NCI-H1417 (cell line): ENCODE measurements around the gene DCK.
A peak's percentile ranks its signal among the peaks of the same experiment; 100 is the strongest.

Experiments used
- DNase-seq, 3 experiments: peaks; one replicate each; lab custom pipeline; 2025; lab: John Stamatoyannopoulos, UW

The DCK gene

DNA sequence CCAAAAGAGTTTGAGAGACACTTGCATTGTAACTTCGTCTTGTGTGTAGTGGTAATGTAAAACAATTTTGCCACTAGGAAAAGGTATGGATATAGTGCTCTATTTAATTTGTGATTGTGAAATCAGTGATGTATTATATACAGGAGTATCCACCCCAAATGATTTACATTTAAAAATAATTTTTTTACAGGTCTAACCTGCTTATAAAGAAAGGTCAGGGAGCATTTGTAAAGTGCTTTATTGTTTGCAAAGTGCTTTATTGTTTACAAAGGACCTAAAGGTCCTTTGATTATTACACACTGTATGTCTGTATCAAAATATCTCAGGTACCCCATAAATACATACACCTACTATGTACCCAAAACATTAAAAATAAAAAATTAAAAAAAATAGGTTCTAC lies 70.3 kb downstream of the DCK start:
- no peak for DNase-seq

DNA sequence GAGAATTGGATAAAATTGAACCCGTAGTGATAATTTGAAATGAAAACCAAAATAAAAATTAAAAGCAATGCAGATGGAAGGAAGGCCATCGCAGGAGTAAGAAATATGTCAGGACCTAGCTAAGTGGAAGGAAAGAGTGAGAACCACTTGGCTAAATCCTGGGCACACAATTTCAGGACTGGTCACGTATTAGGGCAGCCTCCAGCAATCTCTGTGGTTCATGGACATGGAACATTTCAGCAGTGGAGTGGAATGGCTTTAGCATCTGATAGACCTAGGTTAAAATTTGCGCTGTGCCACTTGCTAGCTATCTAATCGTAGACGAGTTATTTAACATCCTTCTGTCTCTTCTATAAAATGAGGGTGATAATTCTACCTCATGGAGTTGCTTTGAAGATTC lies 71.1 kb downstream of the DCK start:
- no peak for DNase-seq

DNA sequence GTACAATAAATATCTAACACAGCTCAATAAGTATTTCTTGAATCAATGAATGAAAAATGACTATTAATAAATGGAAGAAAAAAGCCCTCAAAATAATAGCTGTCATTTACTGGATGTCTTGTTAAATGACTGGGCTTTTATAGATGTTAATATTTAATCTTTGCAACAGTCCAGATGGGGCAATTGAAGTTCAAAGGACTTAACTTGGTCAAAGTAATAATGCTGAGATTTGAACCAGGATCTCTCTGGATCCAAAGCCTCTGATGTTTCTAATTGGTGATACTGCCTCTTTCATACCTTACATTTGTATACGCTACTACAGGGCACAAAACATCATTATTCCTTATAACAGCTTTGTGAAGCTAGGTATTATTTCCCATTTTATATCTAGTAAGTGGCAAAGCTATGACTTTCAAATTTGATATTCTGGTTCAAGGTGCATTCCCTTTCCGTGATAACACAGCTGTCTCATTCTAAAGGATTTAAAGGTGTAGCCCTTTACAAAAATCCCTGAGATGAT lies 72.6 kb downstream of the DCK start:
- DNase-seq, result no peak

DNA sequence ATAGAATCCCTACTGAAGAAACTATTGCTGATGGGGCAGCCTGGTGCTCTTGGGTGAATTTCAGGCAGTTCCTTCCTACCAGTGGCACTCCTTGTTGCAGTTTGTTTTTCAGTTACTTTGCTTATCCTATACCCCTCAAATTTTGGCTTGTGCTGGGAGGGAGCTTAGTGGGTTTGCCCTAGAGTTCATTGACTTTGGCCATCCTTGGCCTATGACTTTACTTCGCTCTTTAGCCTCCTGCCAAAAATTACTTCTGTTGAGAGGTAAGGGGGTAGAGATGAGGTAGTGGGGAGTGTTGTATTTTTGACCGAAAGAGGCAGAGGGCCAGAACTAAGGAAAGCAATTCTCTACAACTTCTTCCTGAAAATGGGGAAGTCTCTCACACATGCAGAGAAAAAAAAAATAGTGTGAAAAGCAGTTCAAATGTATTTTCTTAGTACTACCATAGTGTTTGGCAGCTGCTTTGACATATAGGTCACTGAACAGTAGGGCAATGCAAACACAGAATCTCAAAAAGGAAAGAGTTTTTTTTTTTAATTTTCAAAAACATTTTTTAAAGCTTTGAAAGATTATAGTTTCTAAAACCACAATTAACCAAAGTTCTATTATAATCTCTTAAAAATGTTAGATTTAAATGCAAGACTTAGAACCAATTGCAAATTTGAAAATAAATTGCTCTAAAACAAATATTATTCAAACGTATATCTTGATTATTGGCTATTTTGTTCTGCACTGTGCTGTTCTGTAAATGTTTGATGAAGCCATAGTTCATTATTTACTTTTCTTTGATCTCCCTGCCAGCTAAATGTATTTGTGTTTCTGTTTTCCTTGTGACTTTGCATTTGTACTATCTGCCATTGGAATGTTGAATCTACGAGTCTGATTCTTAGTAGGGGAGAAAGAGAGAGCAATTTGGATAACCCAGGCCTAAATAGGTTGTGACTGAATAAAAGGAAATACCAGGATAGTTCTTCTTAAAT lies 73.6 kb downstream of the DCK start:
- peak in 1 of 3 experiments; percentile 24 for DNase-seq

DNA sequence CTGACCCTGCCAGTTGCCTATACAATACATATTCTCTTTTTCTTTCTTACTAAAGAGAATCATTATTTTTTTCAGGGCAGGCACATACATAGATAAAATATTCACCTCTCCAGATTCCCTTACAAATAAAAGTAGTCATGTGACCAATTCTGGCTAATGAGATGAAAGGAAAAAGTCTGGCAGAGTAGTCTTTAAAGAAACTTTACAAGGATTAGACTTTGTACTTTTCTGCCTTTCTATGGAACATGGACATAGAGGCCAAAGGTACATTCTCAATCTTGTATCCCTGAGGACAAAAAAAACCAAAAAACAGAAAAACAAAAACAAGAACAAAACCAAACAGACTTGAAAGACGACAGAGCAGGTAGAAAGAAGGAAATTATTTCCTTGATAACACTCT lies 75.6 kb downstream of the DCK start:
- DNase-seq, result no peak

DNA sequence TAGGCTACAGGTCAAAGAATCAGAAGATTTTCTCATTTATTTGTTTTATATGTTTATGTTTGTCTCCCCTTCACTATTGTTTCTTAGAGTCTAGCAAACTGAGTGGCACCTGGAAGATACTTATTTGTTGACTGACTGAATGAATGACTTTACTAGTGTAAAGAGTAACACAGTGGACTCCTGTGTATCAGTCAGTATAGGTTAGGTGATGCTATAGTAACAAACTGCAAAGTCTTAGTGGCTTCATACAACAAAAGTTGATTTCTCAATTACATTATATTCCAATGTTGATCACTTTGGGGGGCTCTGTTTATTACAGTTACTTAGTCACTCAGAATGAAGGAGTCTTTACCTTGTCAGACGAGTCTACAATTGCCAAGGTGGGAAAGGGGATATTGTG lies 76.6 kb downstream of the DCK start:
- no peak for DNase-seq

DNA sequence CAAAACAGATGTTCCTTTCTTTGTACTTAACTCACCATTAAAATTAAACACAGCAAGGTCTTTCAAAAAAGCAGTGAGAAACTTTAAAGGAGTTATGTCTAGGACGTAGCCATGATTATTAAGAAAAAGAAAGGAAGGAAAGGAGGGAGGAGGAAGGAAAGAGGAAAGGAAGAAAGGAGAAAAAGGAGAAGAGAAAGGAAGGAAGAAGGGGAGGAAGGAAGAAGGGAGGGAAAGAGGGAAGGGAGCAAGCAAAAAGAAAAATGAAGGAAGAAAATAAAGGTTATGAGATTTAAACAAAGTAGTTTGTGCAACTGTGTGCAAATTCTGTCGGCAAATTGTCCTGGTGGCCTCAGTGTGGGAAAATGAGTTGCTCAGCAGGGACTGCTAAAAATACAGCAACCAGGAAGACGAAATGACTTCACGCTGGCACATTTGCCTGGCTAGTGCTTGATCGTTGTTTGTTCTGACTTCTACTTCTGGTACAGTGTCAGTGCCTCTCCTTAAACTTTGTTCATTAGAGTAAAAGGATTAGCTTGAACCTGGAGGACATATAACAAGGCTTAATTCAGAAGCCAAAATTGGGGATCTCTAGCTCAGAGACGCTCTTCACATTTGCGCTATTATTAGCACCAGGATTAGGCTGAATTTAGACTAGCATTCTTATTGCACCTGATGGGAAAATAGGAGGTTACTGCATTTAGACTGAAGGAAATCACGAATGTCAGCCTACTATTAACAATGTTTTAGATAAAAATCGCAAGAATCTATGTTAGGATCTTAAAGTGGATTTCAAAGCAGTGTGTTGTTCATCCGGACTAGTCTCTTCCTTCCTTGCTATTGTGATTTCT lies 81.2 kb downstream of the DCK start:
- no peak for DNase-seq
